ENCODE data around the gene RTN3.
"Not testable (repeated sequence)": the region's sequence is repeated elsewhere in the genome, so short reads cannot be mapped to it uniquely, and the experiment has no call there.

Gene RTN3

GRCh38 chr11:63681321-63682065, at the start of gene RTN3:
RTN3 (plus strand) TSS chr11:63681500; CDS start chr11:63681637, 137 bp downstream.
- DNase-seq, result peak; percentile 89

- DNase-seq, result peak; percentile 50
Observed at GRCh38 chr11:63635762-63636465, 45.4 kb upstream of the RTN3 start.

- DNase-seq, result not testable (repeated sequence)
Observed at GRCh38 chr11:63638436-63638835, 42.9 kb upstream of the RTN3 start.

GRCh38 chr11:63639199-63639832, 42.0 kb upstream of the RTN3 start:
- DNase-seq, result peak; percentile 8

DNA sequence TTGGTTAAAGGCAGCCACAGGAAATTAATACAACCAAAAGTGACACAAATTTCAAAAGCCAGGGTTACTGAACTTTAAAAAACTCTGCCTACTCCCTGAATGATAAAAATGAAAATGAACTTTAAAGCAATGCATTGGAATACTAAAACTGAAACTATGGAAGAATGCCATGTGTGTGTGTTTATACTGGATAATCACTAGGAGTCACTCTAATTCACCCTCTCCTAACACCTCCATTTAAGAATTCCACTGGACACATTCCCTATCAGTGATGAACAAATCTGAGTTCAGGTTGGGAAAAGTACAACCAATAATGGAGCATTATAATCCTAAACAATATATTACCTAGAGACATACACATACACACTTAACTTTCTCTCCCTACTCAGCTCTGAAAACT, 39.6 kb upstream of the RTN3 start:
- no peak for DNase-seq

DNA sequence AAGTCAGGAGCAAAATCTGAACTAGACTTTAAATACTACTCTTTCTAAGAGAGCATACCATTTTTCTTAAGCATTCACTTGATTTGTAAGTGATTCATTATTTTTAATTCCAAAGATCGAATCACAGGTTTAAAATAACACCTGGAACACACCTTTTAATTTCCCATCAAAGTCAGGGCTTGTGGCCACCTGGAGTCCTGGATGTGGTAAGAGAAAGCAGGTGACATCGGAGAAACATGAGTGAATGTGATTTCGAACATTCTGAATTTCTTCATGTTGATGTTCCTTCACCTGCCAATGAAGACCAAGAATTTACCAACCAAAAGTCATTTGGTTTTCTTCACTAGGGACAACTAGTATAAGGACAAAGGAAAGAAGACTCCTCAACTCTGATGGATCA, 38.1 kb upstream of the RTN3 start:
- no peak for DNase-seq

DNA sequence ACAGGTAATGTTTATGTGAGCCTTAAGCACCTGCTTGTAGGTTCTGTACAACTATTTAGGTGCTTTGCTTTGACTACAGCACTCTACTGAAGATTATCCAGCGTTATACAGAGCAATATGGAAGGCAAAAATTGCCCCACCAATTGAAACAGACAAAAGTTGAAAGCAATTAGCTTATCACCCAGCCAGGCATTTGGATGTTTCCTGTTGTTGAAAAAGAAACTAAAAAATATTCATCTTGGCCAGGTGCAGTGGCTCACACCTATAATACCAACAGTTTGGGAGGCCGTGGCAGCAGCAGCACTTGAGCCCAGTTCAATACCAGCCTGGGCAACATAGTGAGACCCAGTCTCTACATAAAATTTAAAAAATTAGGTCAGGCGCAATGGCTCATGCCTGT, 28.6 kb upstream of the RTN3 start:
- DNase-seq, result no peak

- no peak for DNase-seq
Observed at GRCh38 chr11:63660972-63661371, 20.3 kb upstream of the RTN3 start.

DNA sequence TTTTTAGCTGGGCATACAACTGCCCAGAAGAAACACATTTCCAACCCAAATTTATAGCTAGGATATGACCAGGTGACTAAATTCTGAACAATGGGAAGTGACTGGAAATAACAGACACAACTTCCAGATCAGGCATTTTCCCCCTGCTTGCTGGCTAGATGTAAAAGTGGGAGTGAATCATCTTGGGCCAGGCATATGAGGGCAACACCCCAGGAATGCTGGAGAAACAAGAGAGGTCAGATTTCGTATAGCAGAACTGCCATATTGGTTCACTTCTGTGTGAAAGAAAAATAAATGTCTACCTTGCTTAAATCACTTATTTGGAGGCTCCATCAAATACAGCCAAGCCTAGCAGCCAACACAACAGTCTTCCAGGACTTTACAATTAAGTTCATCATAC, 17.5 kb upstream of the RTN3 start:
- DNase-seq, result no peak

DNA sequence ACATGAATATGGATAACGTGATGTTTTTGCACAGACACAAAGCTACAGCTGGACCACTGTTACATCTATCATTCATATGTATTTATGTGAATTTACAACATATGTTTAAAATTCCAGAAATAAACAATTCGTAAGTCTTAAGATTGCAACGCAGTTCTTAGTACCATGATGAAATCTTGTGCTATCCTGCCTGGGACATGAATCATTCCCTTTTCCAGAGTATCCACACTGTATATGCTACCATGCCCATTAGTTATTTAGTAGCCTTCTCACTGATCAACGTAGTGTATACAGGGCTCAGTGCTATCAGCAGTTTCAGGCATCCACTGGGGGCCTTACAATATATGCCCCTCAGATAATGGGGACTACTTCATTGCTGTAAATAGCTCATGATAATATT, 14.4 kb upstream of the RTN3 start:
- DNase-seq, result no peak

DNA sequence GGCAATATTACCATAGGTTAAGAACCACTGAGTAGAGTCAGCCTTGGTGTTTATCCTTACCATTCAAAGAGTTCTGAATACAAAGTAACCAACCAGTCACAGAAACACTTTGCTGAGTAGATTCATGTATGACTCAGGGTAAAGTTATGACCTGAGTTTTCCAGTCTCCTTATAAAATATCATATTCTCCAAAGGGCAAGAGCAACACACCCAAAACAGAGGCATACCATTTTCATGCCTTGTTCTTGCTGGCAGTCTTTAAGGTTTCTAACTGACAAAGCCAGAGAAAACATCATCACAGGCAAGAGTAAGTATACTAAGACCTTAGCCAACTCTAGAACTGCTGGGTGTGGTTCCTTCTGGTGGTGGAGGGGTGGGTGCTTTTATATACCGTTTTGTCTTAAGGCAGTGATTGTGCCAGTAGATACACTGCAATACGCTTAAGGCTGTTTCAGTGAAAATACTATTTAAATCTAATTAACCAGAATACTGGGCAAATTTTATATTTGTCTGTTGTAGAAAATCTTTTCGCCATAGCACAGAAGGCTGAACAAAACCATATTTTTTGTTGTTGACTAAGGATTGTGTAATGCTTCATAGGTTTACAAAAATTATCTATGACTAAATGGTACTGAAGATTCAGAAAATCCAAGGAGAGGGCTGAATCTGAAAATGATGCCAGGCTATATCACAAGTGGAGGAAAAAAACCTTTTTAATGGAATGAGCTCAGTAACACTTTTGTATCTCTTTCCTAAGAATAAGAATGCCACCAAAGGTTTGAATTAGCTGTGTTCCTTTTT, 13.1 kb upstream of the RTN3 start:
- DNase-seq, result no peak

DNA sequence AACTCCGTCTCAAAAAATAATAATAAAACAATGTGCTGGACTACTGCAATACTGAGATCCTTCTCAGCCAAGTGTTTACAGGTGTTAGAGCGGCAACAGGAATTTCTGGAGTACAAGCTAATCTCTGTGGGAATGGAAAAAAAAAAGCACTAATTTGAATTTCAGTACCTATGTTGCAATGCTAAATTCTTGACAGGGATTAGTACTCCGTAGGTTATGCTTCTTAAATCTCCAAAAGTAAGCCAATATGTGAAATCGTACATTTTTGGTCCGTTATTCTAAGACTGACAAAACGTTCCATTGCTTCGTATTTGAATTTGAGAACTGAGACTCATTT, 11.2 kb upstream of the RTN3 start:
- no peak for DNase-seq

DNA sequence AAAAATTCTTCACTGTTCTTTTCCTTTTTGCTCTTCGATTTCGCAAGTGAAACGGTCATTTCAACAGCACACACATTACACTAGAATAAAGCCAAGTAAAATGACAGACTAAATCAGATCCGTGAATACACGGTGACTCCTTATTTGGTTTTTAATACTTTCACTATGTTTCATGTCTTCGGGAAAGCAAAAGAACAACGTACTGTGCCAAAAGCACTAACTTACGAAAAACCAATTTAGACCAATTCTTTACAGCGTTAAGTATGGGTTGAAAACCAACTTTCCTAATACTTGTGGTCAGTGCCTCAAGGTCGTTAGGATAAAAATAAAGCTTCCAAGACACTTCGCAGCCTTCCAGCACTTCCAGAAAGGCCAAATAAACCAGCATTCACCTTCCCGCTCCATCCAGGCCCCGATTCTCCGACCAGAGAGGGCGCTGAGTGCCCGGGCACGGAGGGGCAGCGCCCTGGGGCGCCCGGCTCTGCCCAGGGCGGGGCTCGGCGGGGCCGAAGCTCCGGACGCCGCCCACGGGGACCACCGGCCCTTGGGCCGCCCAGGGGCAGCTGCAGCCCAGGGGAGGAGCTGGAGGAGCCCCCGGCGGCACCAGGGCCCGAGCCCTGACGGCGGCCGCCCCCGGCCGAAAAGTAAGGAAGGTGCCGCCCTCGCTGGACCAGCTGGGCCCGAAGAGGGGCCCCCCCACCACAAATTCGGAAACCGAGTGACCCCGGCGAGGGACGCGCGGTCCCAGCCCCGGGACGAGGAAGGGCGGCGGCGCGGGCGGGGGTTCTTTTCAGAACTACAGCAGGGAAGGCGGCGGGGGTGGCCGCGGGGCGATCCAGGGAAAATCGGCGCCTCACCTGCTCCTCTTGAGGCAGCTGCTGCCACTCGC, 10.6 kb upstream of the RTN3 start:
- DNase-seq, result no peak

DNA sequence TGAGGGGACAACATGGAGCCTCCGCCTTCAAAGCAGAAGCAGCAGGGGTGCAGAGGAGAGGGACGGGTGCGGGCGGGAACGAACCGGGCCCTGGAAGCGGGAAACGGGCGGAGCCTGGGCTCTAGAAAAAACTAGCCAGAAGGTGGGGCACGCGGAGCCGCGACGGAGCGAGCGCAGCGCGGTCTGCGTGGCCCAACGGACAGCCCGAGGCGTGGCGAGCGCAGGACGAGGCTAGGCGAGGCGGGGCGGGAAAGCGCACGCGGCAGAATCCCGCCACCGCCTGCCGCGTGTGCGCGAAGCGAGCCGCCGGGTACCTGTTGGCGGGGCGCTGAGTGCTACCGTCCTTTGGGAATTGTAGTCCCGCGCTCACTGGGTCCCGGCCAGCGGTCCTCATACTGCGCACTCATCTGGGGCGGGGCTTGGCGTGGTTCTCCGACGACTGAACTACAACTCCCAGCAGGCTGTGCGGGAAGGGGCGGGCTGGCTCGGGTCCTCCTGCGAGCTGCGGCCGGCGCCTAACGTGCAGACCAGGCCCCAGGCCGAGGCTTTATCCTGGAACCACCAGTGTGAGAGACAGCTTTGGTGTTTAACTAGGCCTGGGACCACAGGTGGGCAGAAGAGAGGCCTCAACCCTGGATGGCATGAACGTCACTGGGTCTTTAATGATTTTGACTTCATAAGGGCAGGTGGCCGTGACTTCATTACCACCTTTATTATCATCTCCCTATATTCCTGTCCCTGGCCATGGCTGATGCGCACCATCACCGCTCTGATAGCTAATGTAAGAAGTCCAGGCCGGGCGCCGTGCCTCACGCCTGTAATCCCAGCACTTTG, 9.8 kb upstream of the RTN3 start, which contains the start of gene ATL3:
ATL3 (minus strand) TSS at position 55 of the 834 bp plus-strand sequence; CDS start at position 14, 41 bp downstream.
- DNase-seq, result peak; percentile 74

GRCh38 chr11:63672156-63672463, 9.2 kb upstream of the RTN3 start:
- no peak for DNase-seq

DNA sequence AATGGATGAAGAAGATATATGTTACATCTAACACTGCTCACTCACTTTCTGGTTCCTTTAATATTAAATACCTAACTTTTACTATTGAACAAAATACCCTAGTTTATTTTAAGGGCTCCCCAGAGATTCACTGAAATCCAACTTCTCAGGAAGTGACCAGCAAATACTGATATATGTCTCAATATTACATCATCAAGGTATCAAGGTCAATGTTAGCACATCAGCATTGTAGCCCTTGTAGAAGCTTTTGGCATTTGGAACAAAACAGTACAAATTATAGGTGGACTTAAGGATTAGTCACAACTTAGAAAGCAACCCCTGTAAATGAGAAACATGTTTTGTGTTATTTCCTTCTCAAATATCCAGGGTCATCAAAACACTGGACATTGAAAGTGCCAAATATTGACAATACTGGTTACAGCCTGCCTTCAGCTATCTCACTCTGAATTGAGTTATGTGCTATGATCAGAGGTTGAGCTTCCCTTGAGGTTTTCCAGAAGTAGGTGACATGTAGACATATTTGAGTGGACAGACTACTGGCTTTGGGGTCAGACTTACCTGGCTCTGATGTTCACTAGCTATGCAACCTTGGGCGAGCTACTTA, 8.3 kb upstream of the RTN3 start:
- DNase-seq, result no peak

DNA sequence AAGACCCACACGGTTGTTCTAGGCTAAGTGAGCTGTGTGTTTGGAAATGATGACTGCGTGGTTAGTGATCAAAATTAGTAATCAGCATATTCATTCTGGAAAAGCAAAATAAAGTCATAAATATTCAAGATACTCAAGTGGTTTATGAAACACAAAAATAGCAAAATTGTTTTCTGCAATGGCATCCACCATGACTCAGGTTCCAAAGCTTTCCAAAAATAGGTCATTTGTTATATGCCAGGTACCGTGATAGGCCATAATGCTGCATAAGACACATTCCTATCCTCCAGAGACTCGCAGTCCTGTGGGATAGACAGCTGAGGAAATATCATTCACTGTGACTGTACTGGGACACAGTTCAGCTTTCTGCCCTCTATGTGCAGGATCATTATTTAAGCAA, 7.7 kb upstream of the RTN3 start:
- no peak for DNase-seq

DNA sequence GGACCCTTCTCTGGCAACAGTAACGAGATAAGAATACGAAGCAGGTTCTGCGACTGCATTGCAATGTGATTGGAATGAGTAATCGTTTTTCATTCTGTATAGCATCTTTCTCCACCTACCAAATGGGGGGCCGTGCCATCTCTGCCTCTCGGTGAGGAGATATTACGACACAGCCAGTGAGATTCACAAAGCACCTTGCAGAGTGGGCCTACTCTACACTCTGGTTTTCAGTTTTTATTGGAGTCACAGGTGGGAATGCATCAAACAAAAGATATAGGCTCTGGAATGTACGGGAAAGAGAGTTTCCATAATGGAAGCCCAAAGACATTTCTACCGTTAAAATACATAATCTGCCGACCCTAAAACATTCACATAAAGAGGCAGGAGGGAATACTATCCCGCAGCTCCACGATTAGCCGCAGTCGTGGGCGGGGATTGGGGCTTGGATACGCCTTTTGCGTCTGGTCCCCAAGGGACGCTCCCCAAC, 423 bp upstream of the RTN3 start:
- DNase-seq, result peak; percentile 39

- DNase-seq, result peak; percentile 4
Observed at GRCh38 chr11:63682066-63683021, 1.0 kb downstream of the RTN3 start.

All from NCI-H1694 (cell line).